ENCODE results near the gene KRT25.

- TF ChIP-seq POLR2AphosphoS5 (IDR thresholded peaks at IDR 0.05) (no peak), CTCF (IDR thresholded peaks at IDR 0.05) (no peak), EP300 (IDR thresholded peaks at IDR 0.05; ENCODE audit: low read depth) (no peak), POLR2A (IDR thresholded peaks at IDR 0.05) (no peak)
These were observed 17.0 kb upstream of the KRT25 start, which contains the start of gene KRT26 for GRCh38 chr17:40772101-40772500.

Measured in transverse colon (tissue), 4 donors.